CD14-positive monocyte (primary cell): ENCODE results near the gene CCNK. TPM values are rescaled to one million over a fixed set of nuclear protein-coding genes. Genes with fewer than 3 reads are reported as not detected.

Experiments used
- DNase-seq, 3 donors: peaks; one replicate each; pipeline ENCODE4 v3.0.0-alpha.2; 2011 to 2022
- H2AFZ ChIP-seq: 2 replicates; pipeline ENCODE4 v1.6.0; 2012; ENCODE audit warnings: mild to moderate bottlenecking, low read depth, low read length, inconsistent platforms; ENCODE audit not compliant: insufficient read depth, poor library complexity, severe bottlenecking
- H3K27ac ChIP-seq, 2 donors: 1 replicate in 1 of 2; 2 replicates in 1 of 2; pipeline ENCODE4 v1.5.1; 2012 to 2013; ENCODE audit warnings: low read length in 2 of 2, control low read depth in 1 of 2, inconsistent platforms in 1 of 2, low read depth in 1 of 2, mild to moderate bottlenecking in 1 of 2
- H3K27me3 ChIP-seq, 2 donors: one replicate each; pipeline versions ENCODE4 v1.6.0 to v1.6.1; 2011 to 2013; ENCODE audit warnings: low read length in 2 of 2; ENCODE audit not compliant: control insufficient read depth in 2 of 2, insufficient read depth in 2 of 2
- H3K36me3 ChIP-seq, 2 donors: replicated peaks in 1 of 2; 1 replicate in 1 of 2; 2 replicates in 1 of 2; pipeline versions ENCODE4 v1.5.1 to v1.6.1; 2012 to 2013; ENCODE audit warnings: low read length in 2 of 2, control low read depth in 1 of 2, inconsistent platforms in 1 of 2, mild to moderate bottlenecking in 1 of 2; ENCODE audit not compliant: insufficient read depth in 2 of 2, control insufficient read depth in 1 of 2
- H3K4me1 ChIP-seq, 2 donors: 1 replicate in 1 of 2; 2 replicates in 1 of 2; pipeline versions ENCODE4 v1.5.1 to v1.6.1; 2012 to 2013; ENCODE audit warnings: low read length in 2 of 2, control low read depth in 1 of 2, inconsistent platforms in 1 of 2, mild to moderate bottlenecking in 1 of 2, moderate library complexity in 1 of 2; ENCODE audit not compliant: insufficient read depth in 2 of 2, control insufficient read depth in 1 of 2
- H3K4me2 ChIP-seq: replicated peaks from 2 replicates; pipeline ENCODE3; 2012; ENCODE audit warnings: low read length, moderate library complexity, mild to moderate bottlenecking; ENCODE audit not compliant: poor library complexity, severe bottlenecking; ENCODE audit errors: extremely low read depth
- H3K4me3 ChIP-seq, 3 experiments: fragments of 200-600 bp in 1 of 3; sonication (generic) in 1 of 3; replicated peaks in 1 of 3; 1 replicate in 2 of 3; 2 replicates in 1 of 3; pipeline ENCODE4 v1.5.1; 2011 to 2013; ENCODE audit warnings: low read length in 3 of 3, mild to moderate bottlenecking in 3 of 3, control low read depth in 2 of 3, low read depth in 2 of 3, inconsistent platforms in 1 of 3, moderate library complexity in 1 of 3
- H3K79me2 ChIP-seq: 2 replicates; pipeline ENCODE4 v1.6.0; 2012; ENCODE audit warnings: mild to moderate bottlenecking, control low read depth, inconsistent platforms, low read length, moderate library complexity; ENCODE audit not compliant: insufficient read depth
- H3K9ac ChIP-seq: 2 replicates; pipeline ENCODE4 v1.6.0; 2017; ENCODE audit warnings: low read length, mild to moderate bottlenecking; ENCODE audit not compliant: insufficient read depth, poor library complexity, severe bottlenecking
- H3K9me3 ChIP-seq, 2 donors: replicated peaks in 1 of 2; 1 replicate in 1 of 2; 2 replicates in 1 of 2; pipeline versions ENCODE4 v1.5.1 to v1.6.1; 2012 to 2013; ENCODE audit warnings: low read length in 2 of 2, control low read depth in 1 of 2; ENCODE audit not compliant: control insufficient read depth in 1 of 2, insufficient read depth in 1 of 2
- H4K20me1 ChIP-seq: 2 replicates; pipeline ENCODE4 v1.6.0; 2012; ENCODE audit warnings: mild to moderate bottlenecking, low read length, control low read depth, moderate library complexity; ENCODE audit not compliant: insufficient read depth
- H3K27ac Mint-ChIP-seq, 7 donors: one replicate each; pipeline ENCODE4 v1.8.0; 2020; ENCODE audit warnings: mild to moderate bottlenecking in 7 of 7, mixed read lengths in 7 of 7, moderate library complexity in 6 of 7, inconsistent platforms in 2 of 7
- H3K27me3 Mint-ChIP-seq, 3 donors: one replicate each; pipeline ENCODE4 v1.8.0; 2021 to 2022; ENCODE audit warnings: low read depth in 3 of 3, mild to moderate bottlenecking in 3 of 3, mixed read lengths in 3 of 3, moderate library complexity in 3 of 3, inconsistent platforms in 1 of 3
- H3K36me3 Mint-ChIP-seq, 2 donors: one replicate each; pipeline ENCODE4 v1.8.0; 2020; ENCODE audit warnings: mixed read lengths in 2 of 2, inconsistent platforms in 1 of 2, mild to moderate bottlenecking in 1 of 2
- H3K4me1 Mint-ChIP-seq: one replicate; pipeline ENCODE4 v1.8.0; 2020; ENCODE audit warnings: mild to moderate bottlenecking, mixed read lengths
- H3K4me3 Mint-ChIP-seq, 2 donors: one replicate each; pipeline ENCODE4 v1.8.0; 2020; ENCODE audit warnings: mild to moderate bottlenecking in 2 of 2, mixed read lengths in 2 of 2, moderate library complexity in 1 of 2
- H3K9me3 Mint-ChIP-seq, 7 donors: one replicate each; pipeline ENCODE4 v1.8.0; 2020 to 2022; ENCODE audit warnings: mixed read lengths in 7 of 7, mild to moderate bottlenecking in 6 of 7, moderate library complexity in 6 of 7, inconsistent platforms in 2 of 7
- WGBS: methylation state at CpG from one replicate; pipeline ENCODE4 v1.1.5; 2013; ENCODE audit warnings: missing lambda C conversion rate; ENCODE audit not compliant: insufficient coverage; 5-methylcytosine and 5-hydroxymethylcytosine counted together
- intact Hi-C, 2 donors: fragments of 100-400 bp; cut with micrococcal nuclease; formaldehyde crosslinking; loops; one replicate each; pipeline versions ENCODE4 v1.15.0 to v1.15.1; 2023
- polyA plus RNA-seq, 3 donors: library from polyadenylated mRNA; depleted of rRNA in 1 of 3; unstranded in 2 of 3; stranded (reverse) in 1 of 3; fragments of 300-500 nt in 2 of 3; fragments of >200 nt in 1 of 3; fragmentation: Illumina TruSeq in 2 of 3; gene quantifications; 1 replicate in 2 of 3; 2 replicates in 1 of 3; pipeline ENCODE4 v1.2.3, GENCODE V29; 2012 to 2021
- TF ChIP-seq, protein P1 (sequence below): fragments of 200-600 bp; IDR thresholded peaks from one replicate; pipeline ENCODE4 v1.8.0; 2022; ENCODE audit warnings: antibody characterized with exemption, mild to moderate bottlenecking

CCNK gene
- polyA plus RNA-seq, 3 donors = 7.7 to 21.5 (median 14.7) TPM

DNA sequence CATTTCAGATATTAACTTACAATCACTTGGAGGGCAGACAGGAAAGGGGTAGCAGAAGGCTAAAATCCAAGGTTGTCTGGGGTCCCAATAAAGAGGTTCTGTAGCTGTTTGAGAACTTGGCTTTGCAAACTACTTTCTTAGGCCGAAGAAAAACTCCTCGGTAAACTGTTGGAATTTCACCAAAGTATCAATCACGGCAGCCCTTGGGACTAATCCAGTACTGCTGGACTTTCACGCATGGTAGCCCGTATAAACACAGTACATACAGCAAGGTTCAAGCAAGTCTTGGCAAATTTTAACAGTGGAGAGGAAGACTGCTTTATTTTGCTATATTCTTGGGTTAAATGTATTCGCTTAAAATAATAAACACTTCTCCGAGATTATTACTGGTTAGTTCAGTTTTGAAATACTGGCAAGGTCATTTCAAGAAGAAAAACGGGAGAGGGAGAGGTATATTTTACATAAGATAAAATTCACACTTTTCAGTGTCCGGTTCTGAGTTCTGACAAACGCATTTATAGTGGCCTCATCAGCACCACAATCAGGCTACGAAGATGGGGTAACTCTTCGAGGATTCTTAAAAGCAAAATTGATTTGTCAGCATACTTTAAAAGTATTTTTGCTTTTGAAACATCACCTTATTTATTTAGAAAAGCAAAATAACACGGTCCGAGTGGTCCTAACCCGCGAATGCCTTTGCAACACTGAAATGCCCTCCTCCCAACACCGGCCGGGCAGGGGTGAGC is 1.9 kb upstream of the CCNK start:
- peak overlapping the region; percentile 85 to 94 (median 89) for H3K27ac Mint-ChIP-seq
- intact Hi-C loops = no loop called here
- H3K27me3 Mint-ChIP-seq = peaks cover 0 to 2% (median 0%) of the 10 kb centered on the region in 3 donors
- Histone ChIP-seq H3K79me2 (peaks cover 92% of the 10 kb centered on the region), H3K9me3 (no peaks in the 10 kb centered on the region), H3K9ac (peak overlapping the region; percentile 71), H4K20me1 (peaks cover 79% of the 10 kb centered on the region), H3K27me3 (no peaks in the 10 kb centered on the region), H2AFZ (peak overlapping the region; percentile 76), H3K4me1 (peaks cover 33 to 52% of the 10 kb centered on the region in 2 donors), H3K27ac (peak overlapping the region; percentile 73 to 82), H3K4me3 (peak overlapping the region; percentile 68 to 96 (median 82)), H3K4me2 (peak overlapping the region; percentile 81), H3K36me3 (no peaks in the 10 kb centered on the region)
- peak overlapping the region; percentile 91 to 93 for H3K4me3 Mint-ChIP-seq
- no peaks in the 10 kb centered on the region for H3K9me3 Mint-ChIP-seq
- 28% methylated on average over 10 of the region's 18 CpGs for WGBS
- H3K4me1 Mint-ChIP-seq = peaks cover 50% of the 10 kb centered on the region
- TF ChIP-seq, protein P1, sequence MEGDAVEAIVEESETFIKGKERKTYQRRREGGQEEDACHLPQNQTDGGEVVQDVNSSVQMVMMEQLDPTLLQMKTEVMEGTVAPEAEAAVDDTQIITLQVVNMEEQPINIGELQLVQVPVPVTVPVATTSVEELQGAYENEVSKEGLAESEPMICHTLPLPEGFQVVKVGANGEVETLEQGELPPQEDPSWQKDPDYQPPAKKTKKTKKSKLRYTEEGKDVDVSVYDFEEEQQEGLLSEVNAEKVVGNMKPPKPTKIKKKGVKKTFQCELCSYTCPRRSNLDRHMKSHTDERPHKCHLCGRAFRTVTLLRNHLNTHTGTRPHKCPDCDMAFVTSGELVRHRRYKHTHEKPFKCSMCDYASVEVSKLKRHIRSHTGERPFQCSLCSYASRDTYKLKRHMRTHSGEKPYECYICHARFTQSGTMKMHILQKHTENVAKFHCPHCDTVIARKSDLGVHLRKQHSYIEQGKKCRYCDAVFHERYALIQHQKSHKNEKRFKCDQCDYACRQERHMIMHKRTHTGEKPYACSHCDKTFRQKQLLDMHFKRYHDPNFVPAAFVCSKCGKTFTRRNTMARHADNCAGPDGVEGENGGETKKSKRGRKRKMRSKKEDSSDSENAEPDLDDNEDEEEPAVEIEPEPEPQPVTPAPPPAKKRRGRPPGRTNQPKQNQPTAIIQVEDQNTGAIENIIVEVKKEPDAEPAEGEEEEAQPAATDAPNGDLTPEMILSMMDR = no peak
- DNase-seq = no peak
- H3K36me3 Mint-ChIP-seq = peaks cover 0 to 3% of the 10 kb centered on the region in 2 donors

- Mint-ChIP-seq H3K27me3 (peaks cover 0 to 2% (median 0%) of the 10 kb centered on the region in 3 donors), H3K9me3 (no peaks in the 10 kb centered on the region), H3K27ac (peak within 1 kb of the TSS; percentile 97 to 99 (median 98)), H3K4me3 (peak within 1 kb of the TSS; percentile 95 to 97), H3K4me1 (peaks cover 50% of the 10 kb centered on the region), H3K36me3 (peaks cover 0 to under 1% of the 10 kb centered on the region in 2 donors)
- Histone ChIP-seq H3K9ac (peak within 1 kb of the TSS; percentile 94), H3K36me3 (no peaks in the 10 kb centered on the region), H3K27ac (peak within 1 kb of the TSS; percentile 87 to 96), H3K4me3 (peak within 1 kb of the TSS; percentile 72 to 96 (median 93)), H4K20me1 (peaks cover 80% of the 10 kb centered on the region), H3K27me3 (no peaks in the 10 kb centered on the region), H3K4me1 (peaks cover 33 to 52% of the 10 kb centered on the region in 2 donors), H3K9me3 (no peaks in the 10 kb centered on the region), H3K79me2 (peaks cover 92% of the 10 kb centered on the region), H3K4me2 (peak within 1 kb of the TSS; percentile 93), H2AFZ (peak within 1 kb of the TSS; percentile 76)
- TF ChIP-seq, protein P1 = no peak
- intact Hi-C loops = loop anchor here in 1 of 2 donors (5.0 kb wide), 1 partner anchor 202 kb away; the partner anchor contains the start of gene CYP46A1
- under 1% methylated on average over 121 of the region's 122 CpGs for WGBS
- peak; percentile 36 to 58 (median 39) for DNase-seq
Measured at GRCh38 chr14:99479906-99480869, 1.0 kb upstream of the CCNK start, which contains the start of gene SETD3. Gene SETD3 (minus strand): TSS chr14:99480859. CDS start chr14:99465805, 15,054 bp downstream.
